Endothelial cell of umbilical vein (primary cell): ENCODE results near the gene TP53. TPM values are rescaled to one million over a fixed set of nuclear protein-coding genes. Genes with fewer than 3 reads are reported as not detected.

ENCODE experiments used
- BruUV-seq: library from RNA; stranded (reverse); fragments of 400-500 nt; replicated peaks from 2 replicates; lab custom pipeline; 2021; lab: Mats Ljungman, UMichigan
- CTCF ChIA-PET: fragments of 300-600, 350-600 bp; sonication (Branson Sonifier 250); formaldehyde crosslinking; loops from one replicate; lab custom pipeline; 2021; ENCODE audit warnings: antibody characterized with exemption, inconsistent platforms; lab: Charles Lee
- POLR2A ChIA-PET: fragments of 300-600, 350-600 bp; sonication (Branson Sonifier 250); formaldehyde crosslinking; loops from one replicate; lab custom pipeline; 2021; ENCODE audit warnings: antibody characterized with exemption, inconsistent platforms; lab: Charles Lee
- DNase-seq: peaks from one replicate; pipeline ENCODE4 v3.0.0-alpha.2; 2011; ENCODE audit warnings: low read depth, low spot score
- FAIRE-seq: peaks from 2 replicates; lab custom pipeline; 2011; peaks lifted over from hg19 to GRCh38; lab: Jason Lieb, UNC
- H2AFZ ChIP-seq: 2 replicates; pipeline ENCODE4 v1.6.0; 2012; ENCODE audit warnings: low read depth, low read length, control low read depth, inconsistent platforms
- H3K27ac ChIP-seq: 2 replicates; pipeline ENCODE4 v1.5.1; 2011; ENCODE audit warnings: low read depth, mild to moderate bottlenecking, control low read depth, low read length, moderate library complexity; ENCODE audit not compliant: insufficient read depth
- H3K27me3 ChIP-seq, 2 experiments: 2 replicates each; pipeline versions ENCODE4 v1.6.0 to v1.6.1; 2011; ENCODE audit warnings: low read length in 2 of 2, mixed read lengths in 1 of 2; ENCODE audit not compliant: control insufficient read depth in 2 of 2, insufficient read depth in 2 of 2
- H3K36me3 ChIP-seq, 2 experiments: 2 replicates in 1 of 2; 3 replicates in 1 of 2; pipeline ENCODE4 v1.5.1; 2011; ENCODE audit warnings: low read length in 2 of 2, mild to moderate bottlenecking in 1 of 2, moderate library complexity in 1 of 2; ENCODE audit not compliant: control insufficient read depth in 2 of 2, insufficient read depth in 2 of 2; ENCODE audit errors: extremely low read depth in 1 of 2
- H3K4me1 ChIP-seq: 3 replicates; pipeline ENCODE4 v1.5.1; 2011; ENCODE audit warnings: mild to moderate bottlenecking, low read length; ENCODE audit not compliant: control insufficient read depth, insufficient read depth; ENCODE audit errors: extremely low read depth
- H3K4me2 ChIP-seq: 2 replicates; pipeline ENCODE4 v1.6.1; 2011; ENCODE audit warnings: low read length, control low read depth, mixed read lengths; ENCODE audit not compliant: insufficient read depth
- H3K4me3 ChIP-seq, 3 experiments: fragments of 200-600 bp in 1 of 3; sonication (generic), shearing (Covaris generic) in 1 of 3; replicated peaks in 1 of 3; 2 replicates each; pipeline ENCODE4 v1.5.1; 2011 to 2016; ENCODE audit warnings: control low read depth in 3 of 3, low read length in 3 of 3, mild to moderate bottlenecking in 2 of 3, inconsistent platforms in 1 of 3, low read depth in 1 of 3, moderate library complexity in 1 of 3; ENCODE audit not compliant: insufficient read depth in 1 of 3
- H3K79me2 ChIP-seq: 2 replicates; pipeline ENCODE4 v1.6.0; 2012; ENCODE audit warnings: low read length, inconsistent platforms; ENCODE audit not compliant: control insufficient read depth, insufficient read depth
- H3K9ac ChIP-seq: replicated peaks from 2 replicates; pipeline ENCODE3; 2011; ENCODE audit warnings: low read length, control low read depth; ENCODE audit not compliant: insufficient read depth; ENCODE audit errors: extremely low read depth
- H3K9me1 ChIP-seq: replicated peaks from 3 replicates; pipeline ENCODE4 v1.6.0; 2011; ENCODE audit warnings: mild to moderate bottlenecking, low read length; ENCODE audit not compliant: control insufficient read depth, insufficient read depth; ENCODE audit errors: extremely low read depth
- H3K9me3 ChIP-seq: replicated peaks from 2 replicates; pipeline ENCODE4 v1.5.1; 2012; ENCODE audit warnings: low read length, inconsistent platforms; ENCODE audit not compliant: control insufficient read depth, insufficient read depth
- H4K20me1 ChIP-seq: replicated peaks from 2 replicates; pipeline ENCODE3; 2011; ENCODE audit warnings: mild to moderate bottlenecking, low read length; ENCODE audit not compliant: control insufficient read depth, insufficient read depth; ENCODE audit errors: extremely low read depth
- CTCF ChIP-seq, 2 donors: IDR thresholded peaks; 1 replicate in 1 of 2; 2 replicates in 1 of 2; pipeline ENCODE4 v1.5.1; 2011; ENCODE audit warnings: low read length in 2 of 2, mild to moderate bottlenecking in 2 of 2, moderate library complexity in 2 of 2, control low read depth in 1 of 2, inconsistent platforms in 1 of 2, low read depth in 1 of 2; ENCODE audit not compliant: insufficient read depth in 1 of 2; ENCODE audit errors: extremely low read depth in 1 of 2
- EZH2 ChIP-seq: IDR thresholded peaks from 2 replicates; pipeline ENCODE4 v1.6.1; 2012; ENCODE audit warnings: borderline replicate concordance, low read depth, mild to moderate bottlenecking, moderate library complexity, low read length, inconsistent platforms; ENCODE audit not compliant: severe bottlenecking
- FOS ChIP-seq: IDR thresholded peaks from 2 replicates; pipeline ENCODE4 v1.6.1; 2011; ENCODE audit warnings: mild to moderate bottlenecking, low read length, moderate library complexity, borderline replicate concordance; ENCODE audit not compliant: insufficient read depth
- GATA2 ChIP-seq: IDR thresholded peaks from 2 replicates; pipeline ENCODE4 v1.7.0; 2011; ENCODE audit warnings: low read depth, mild to moderate bottlenecking, moderate library complexity, mixed read lengths, low read length; ENCODE audit not compliant: insufficient read length, insufficient read depth
- JUN ChIP-seq: IDR thresholded peaks from 2 replicates; pipeline ENCODE4 v1.6.1; 2011; ENCODE audit warnings: borderline replicate concordance, low read depth; ENCODE audit not compliant: insufficient read length, insufficient read depth
- MAX ChIP-seq: IDR thresholded peaks from 2 replicates; pipeline ENCODE4 v1.6.1; 2011; ENCODE audit not compliant: insufficient read depth, insufficient read length
- MYC ChIP-seq: IDR thresholded peaks from one replicate; pipeline ENCODE4 v1.6.1; 2011; ENCODE audit warnings: mild to moderate bottlenecking, low read depth, low read length
- POLR2A ChIP-seq: IDR thresholded peaks from 2 replicates; pipeline ENCODE4 v1.6.1; 2012; ENCODE audit warnings: low read depth, mild to moderate bottlenecking, control low read depth, low read length
- POLR2AphosphoS5 ChIP-seq: IDR thresholded peaks from 2 replicates; pipeline ENCODE4 v1.6.1; 2012; ENCODE audit warnings: low read depth, mild to moderate bottlenecking, control low read depth, low read length, moderate library complexity; ENCODE audit not compliant: insufficient read depth
- dilution Hi-C: fragments of 300-500 bp; cut with MboI; formaldehyde crosslinking; loops from one replicate; pipeline ENCODE4 v1.15.0; 2019; ENCODE audit warnings: low sequenced_read_pairs; ENCODE audit not compliant: extremely low pct_ligation_motif_present
- intact Hi-C: fragments of 100-400 bp; cut with micrococcal nuclease; formaldehyde crosslinking; loops from one replicate; pipeline ENCODE4 v1.10.0; 2022
- polyA plus RNA-seq, 4 experiments: library from polyadenylated mRNA; depleted of rRNA in 3 of 4; stranded (reverse) in 3 of 4; unstranded in 1 of 4; fragments of >200 nt; gene quantifications; 2 replicates each; pipeline versions ENCODE4 v1.2.1 to v1.2.3, GENCODE V29; 2011 to 2012; ENCODE audit warnings: missing spikeins in 1 of 4
- total RNA-seq: library from RNA; stranded (reverse); gene quantifications from 2 replicates; pipeline ENCODE4 v1.2.3, GENCODE V29; 2021

TP53 gene
- total and polyA plus RNA-seq, 2 donors (not counting 3 experiments of a cell fraction or from before 2014, with no cell fraction given), result 82.1 to 138 TPM

DNA sequence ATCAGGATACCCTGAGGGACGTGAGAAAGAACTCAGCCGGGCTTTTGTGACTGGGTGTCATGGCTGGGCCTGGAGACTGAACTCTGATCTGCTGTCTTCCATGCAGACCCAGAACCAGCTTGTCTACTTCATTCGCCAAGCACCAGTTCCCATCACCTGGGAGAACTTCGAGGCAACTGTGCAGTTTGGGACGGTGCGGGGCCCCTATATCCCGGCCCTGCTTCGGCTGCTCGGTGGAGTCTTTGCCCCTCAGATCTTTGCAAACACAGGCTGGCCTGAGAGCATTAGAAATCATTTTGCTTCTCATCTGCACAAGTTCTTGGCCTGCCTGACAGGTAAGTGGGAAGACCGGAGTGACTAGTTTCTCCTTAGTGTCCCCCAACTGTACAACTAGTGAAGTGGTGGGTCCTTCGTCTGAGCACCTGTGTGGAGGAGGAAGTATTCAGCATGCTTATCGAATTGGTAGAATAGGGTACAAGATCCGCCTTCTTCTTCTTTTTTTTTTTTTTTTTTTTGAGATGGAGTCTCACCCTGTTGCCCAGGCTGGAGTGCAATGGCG is 45.8 kb upstream of the TP53 start:
- POLR2A ChIA-PET, result no interaction called here

More for the DNA sequence above, 45.8 kb upstream of the TP53 start:
- DNase-seq (no peak), FAIRE-seq (no peak)
- Histone ChIP-seq H3K9me3 (no peaks in the 10 kb centered on the region), H3K9ac (no peak overlapping the region), H4K20me1 (no peaks in the 10 kb centered on the region), H2AFZ (no peak overlapping the region), H3K4me2 (no peak overlapping the region), H3K36me3 (no peaks in the 10 kb centered on the region), H3K4me1 (no peaks in the 10 kb centered on the region), H3K27me3 (peaks cover 2 to 10% of the 10 kb centered on the region in 2 experiments), H3K27ac (no peak overlapping the region), H3K4me3 (no peak overlapping the region), H3K9me1 (no peaks in the 10 kb centered on the region), H3K79me2 (no peaks in the 10 kb centered on the region)
- intact Hi-C loops, result no loop called here
- TF ChIP-seq POLR2AphosphoS5 (no peak), GATA2 (no peak), POLR2A (no peak), FOS (no peak), CTCF (IDR thresholded peaks at IDR 0.05; ENCODE audit: extremely low read depth in 1 of 2, insufficient read depth in 1 of 2, low read depth in 1 of 2, low read length in 2 of 2) (no peak), JUN (no peak), EZH2 (no peak), MAX (no peak), MYC (no peak)
- dilution Hi-C loops, result no loop called here
- CTCF ChIA-PET, result interaction anchor here (0.7 kb wide), 2 partner anchors 128 to 437 kb away, joined by 3 to 4 read pairs; no protein-coding TSS in a partner anchor
- no TSS peak for BruUV-seq
